A549 (cell line): ENCODE data around the gene EMC8. TPM values are rescaled to one million over a fixed set of nuclear protein-coding genes. Genes with fewer than 3 reads are reported as not detected.

Experiments
- ATAC-seq, 2 experiments: fragments of 200-7000 bp in 1 of 2; fragments of >200 bp in 1 of 2; cut with Nextera tagmentation in 1 of 2; cut with Tn5 transposase in 1 of 2; 3 replicates each; pipeline versions ENCODE4 v1.8.0 to v1.9.1; 2018 to 2020; ENCODE audit warnings: mild to moderate bottlenecking in 1 of 2, moderate library complexity in 1 of 2
- CTCF ChIA-PET: fragments of 300-600 bp; sonication (Branson Sonifier 250); formaldehyde crosslinking; extraction: SDS; loops from one replicate; lab custom pipeline; 2021; ENCODE audit warnings: antibody characterized with exemption, inconsistent platforms; lab: Yijun Ruan, JAX
- POLR2A ChIA-PET: fragments of 350-600 bp; formaldehyde crosslinking; extraction: SDS; loops from one replicate; lab custom pipeline; 2021; ENCODE audit warnings: antibody characterized with exemption, inconsistent platforms; lab: Yijun Ruan, JAX
- DNase-seq, 2 experiments: peaks; one replicate each; pipeline versions ENCODE4 v3.0.0 to v3.0.0-alpha.2; 2011 to 2016; ENCODE audit warnings: low read depth in 1 of 2, low spot score in 1 of 2
- FAIRE-seq: peaks from 2 replicates; lab custom pipeline; 2011; peaks lifted over from hg19 to GRCh38; lab: Jason Lieb, UNC
- H3K27ac ChIP-seq, 2 experiments: fragments of >200 bp; sonication (Bioruptor Twin); formaldehyde crosslinking; 3 replicates each; pipeline ENCODE4 v1.5.1; 2016 to 2017
- H3K4me1 ChIP-seq: fragments of >200 bp; sonication (Bioruptor Twin); formaldehyde crosslinking; 3 replicates; pipeline ENCODE4 v1.6.1; 2016
- H3K4me2 ChIP-seq: fragments of >200 bp; sonication (Bioruptor Twin); formaldehyde crosslinking; 3 replicates; pipeline ENCODE4 v1.6.1; 2016
- H3K4me3 ChIP-seq: fragments of >200 bp; sonication (Bioruptor Twin); formaldehyde crosslinking; 3 replicates; pipeline ENCODE4 v1.5.1; 2016
- H3K9me3 ChIP-seq: fragments of >200 bp; sonication (Bioruptor Twin); formaldehyde crosslinking; 3 replicates; pipeline ENCODE4 v1.6.1; 2016
- BCL3 ChIP-seq: fragments of >200 bp; sonication (Bioruptor Twin); formaldehyde crosslinking; IDR thresholded peaks from 3 replicates; pipeline ENCODE4 v1.6.1; 2016
- CBX8 ChIP-seq: fragments of 200-600 bp; sonication (generic); IDR thresholded peaks from 2 replicates; pipeline ENCODE4 v1.6.1; 2016
- CTCF ChIP-seq: fragments of >200 bp; sonication (Bioruptor Twin); formaldehyde crosslinking; IDR thresholded peaks from 3 replicates; pipeline ENCODE4 v1.5.1; 2016
- E2F6 ChIP-seq: IDR thresholded peaks from 2 replicates; pipeline ENCODE4 v1.6.1; 2012; ENCODE audit warnings: low read depth, borderline replicate concordance
- EHF ChIP-seq: fragments of 250-450 bp; sonication (Bioruptor Pico); IDR thresholded peaks from 2 replicates; pipeline ENCODE4 v1.5.0; 2020; ENCODE audit warnings: mild to moderate bottlenecking
- FOSB ChIP-seq: fragments of 250-450 bp; sonication (Bioruptor Pico); IDR thresholded peaks from 2 replicates; pipeline ENCODE4 v1.5.0; 2020; ENCODE audit warnings: mild to moderate bottlenecking, moderate library complexity
- HMGXB4 ChIP-seq: fragments of 250-450 bp; sonication (Bioruptor Pico); IDR thresholded peaks from 2 replicates; pipeline ENCODE4 v1.5.0; 2021; ENCODE audit warnings: mild to moderate bottlenecking, moderate library complexity, borderline replicate concordance
- HOXB13 ChIP-seq: fragments of 250-450 bp; sonication (Bioruptor Pico); IDR thresholded peaks from 2 replicates; pipeline ENCODE4 v1.5.0; 2020; ENCODE audit warnings: low read depth, mild to moderate bottlenecking, moderate library complexity
- HOXB5 ChIP-seq: fragments of 250-450 bp; sonication (Bioruptor Pico); IDR thresholded peaks from 2 replicates; pipeline ENCODE4 v1.5.0; 2020; ENCODE audit warnings: mild to moderate bottlenecking, moderate library complexity
- JUN ChIP-seq, 2 experiments: fragments of >200 bp; sonication (Bioruptor Twin); formaldehyde crosslinking; IDR thresholded peaks; 2 replicates in 1 of 2; 3 replicates in 1 of 2; pipeline ENCODE4 v1.6.1; 2016 to 2017
- KDM5A ChIP-seq: fragments of 200-600 bp; sonication (generic); IDR thresholded peaks from 2 replicates; pipeline ENCODE4 v1.6.1; 2016; ENCODE audit warnings: antibody characterized with exemption, mild to moderate bottlenecking
- MAZ ChIP-seq: fragments of 150-350 bp; IDR thresholded peaks from 2 replicates; pipeline ENCODE4 v1.6.1; 2014; ENCODE audit warnings: antibody characterized with exemption, low read depth, low read length, borderline replicate concordance
- MYC ChIP-seq: IDR thresholded peaks from 2 replicates; pipeline ENCODE4 v1.6.1; 2012; ENCODE audit warnings: mild to moderate bottlenecking, inconsistent platforms, low read length, improper control_type of control experiment, borderline replicate concordance
- NFE2L2 ChIP-seq: fragments of 150-350 bp; conservative IDR thresholded peaks from 2 replicates; pipeline ENCODE4 v1.6.1; 2014; ENCODE audit warnings: low read length
- NPAS2 ChIP-seq: fragments of 250-450 bp; sonication (Bioruptor Pico); IDR thresholded peaks from 2 replicates; pipeline ENCODE4 v1.8.0; 2022; ENCODE audit warnings: mild to moderate bottlenecking, moderate library complexity, borderline replicate concordance
- POLR2A ChIP-seq: IDR thresholded peaks from 2 replicates; pipeline ENCODE4 v1.6.1; 2012; ENCODE audit warnings: mild to moderate bottlenecking, low read length
- RARB ChIP-seq: fragments of 250-450 bp; sonication (Bioruptor Pico); IDR thresholded peaks from 2 replicates; pipeline ENCODE4 v1.8.0; 2021; ENCODE audit warnings: mild to moderate bottlenecking, moderate library complexity
- RFX5 ChIP-seq: fragments of 450-650 bp; IDR thresholded peaks from 2 replicates; pipeline ENCODE4 v1.7.1; 2014; ENCODE audit warnings: antibody characterized with exemption, mild to moderate bottlenecking, moderate library complexity
- TFCP2L1 ChIP-seq: fragments of 250-450 bp; sonication (Bioruptor Pico); IDR thresholded peaks from 2 replicates; pipeline ENCODE4 v1.5.0; 2021; ENCODE audit warnings: mild to moderate bottlenecking
- TP53 ChIP-seq: fragments of 250-450 bp; sonication (Bioruptor Pico); IDR thresholded peaks from 2 replicates; pipeline ENCODE4 v1.5.0; 2021; ENCODE audit warnings: mild to moderate bottlenecking, moderate library complexity
- ZNF302 ChIP-seq: fragments of 250-450 bp; sonication (Bioruptor Pico); IDR thresholded peaks from 2 replicates; pipeline ENCODE4 v1.9.0; 2021; ENCODE audit warnings: inconsistent platforms, mild to moderate bottlenecking, moderate library complexity
- WGBS: methylation state at CpG from one replicate; pipeline ENCODE4 v1.1.6; 2017; ENCODE audit errors: missing lambda C conversion rate; 5-methylcytosine and 5-hydroxymethylcytosine counted together
- polyA plus RNA-seq, 4 experiments: library from polyadenylated mRNA; depleted of rRNA in 3 of 4; stranded (reverse); fragments of >200 nt; fragmentation: RNase III in 1 of 4; extraction: RNeasy Plus Mini Kit Qiagen cat#74134 plus additional on column Dnase treatment in 1 of 4; gene quantifications; 2 replicates in 3 of 4; 3 replicates in 1 of 4; pipeline ENCODE4 v1.2.3, GENCODE V29; 2011 to 2017
- TF ChIP-seq, protein P1 (sequence below): fragments of 450-650 bp; IDR thresholded peaks from 2 replicates; pipeline ENCODE4 v1.6.1; 2014; ENCODE audit warnings: antibody characterized with exemption
- TF ChIP-seq, protein P2 (sequence below): fragments of 150-350 bp; IDR thresholded peaks from 2 replicates; pipeline ENCODE4 v1.6.1; 2014; ENCODE audit warnings: low read depth, mild to moderate bottlenecking, low read length

EMC8 gene
- polyA plus RNA-seq, 2 of the 4 experiments (the other 2 are of a cell fraction) = 43.0 to 53.2 TPM

GRCh38 chr16:85829171-85829719 is 29.9 kb upstream of the EMC8 start:
- TF ChIP-seq HMGXB4 (CRISPR knock-in tag) = no peak
- TF ChIP-seq TFCP2L1 (CRISPR knock-in tag) = no peak
- TF ChIP-seq RFX5 = no peak
- no peak for TF ChIP-seq MYC
- TF ChIP-seq BCL3 = no peak
- no peak for TF ChIP-seq POLR2A
- no peak for TF ChIP-seq NPAS2 (CRISPR knock-in tag)
- TF ChIP-seq EHF (CRISPR knock-in tag) = no peak
- TF ChIP-seq, protein P1, sequence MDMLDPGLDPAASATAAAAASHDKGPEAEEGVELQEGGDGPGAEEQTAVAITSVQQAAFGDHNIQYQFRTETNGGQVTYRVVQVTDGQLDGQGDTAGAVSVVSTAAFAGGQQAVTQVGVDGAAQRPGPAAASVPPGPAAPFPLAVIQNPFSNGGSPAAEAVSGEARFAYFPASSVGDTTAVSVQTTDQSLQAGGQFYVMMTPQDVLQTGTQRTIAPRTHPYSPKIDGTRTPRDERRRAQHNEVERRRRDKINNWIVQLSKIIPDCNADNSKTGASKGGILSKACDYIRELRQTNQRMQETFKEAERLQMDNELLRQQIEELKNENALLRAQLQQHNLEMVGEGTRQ = no peak
- no peak for TF ChIP-seq RARB (CRISPR knock-in tag)
- 51% methylated on average over 11 of the region's 15 CpGs for WGBS
- FAIRE-seq = no peak
- H3K27ac ChIP-seq = no peak overlapping the region
- 0 out of 3 replicates have a peak, but pooled peaks cover 3% of the 10 kb centered on the region for H3K9me3 ChIP-seq
- H3K4me3 ChIP-seq = no peak overlapping the region
- POLR2A ChIA-PET = no interaction called here
- H3K4me2 ChIP-seq = no peak overlapping the region
- CTCF ChIA-PET = interaction anchor here (1.9 to 14.3 kb wide), 2 partner anchors 8 to 688 kb away, joined by 6 to 126 read pairs; no protein-coding TSS in a partner anchor
- DNase-seq = no peak
- no peak for ATAC-seq
- no peaks in the 10 kb centered on the region for H3K4me1 ChIP-seq

GRCh38 chr16:85828166-85828565 is 28.8 kb upstream of the EMC8 start:
- H3K4me2 ChIP-seq = no peak overlapping the region
- 45% methylated on average over 9 of the region's 9 CpGs for WGBS
- DNase-seq (no peak), ATAC-seq (no peak), FAIRE-seq (no peak)
- no peak for TF ChIP-seq NFE2L2
- H3K4me3 ChIP-seq = no peak overlapping the region
- H3K9me3 ChIP-seq = 0 out of 3 replicates have a peak, but pooled peaks cover 3% of the 10 kb centered on the region
- no peaks in the 10 kb centered on the region for H3K4me1 ChIP-seq
- no peak overlapping the region for H3K27ac ChIP-seq
- ChIA-PET POLR2A (no interaction called here), CTCF (interaction anchor here (0.9 kb wide), 1 partner anchor 9 kb away, joined by 4 read pairs; no protein-coding TSS in a partner anchor)

DNA sequence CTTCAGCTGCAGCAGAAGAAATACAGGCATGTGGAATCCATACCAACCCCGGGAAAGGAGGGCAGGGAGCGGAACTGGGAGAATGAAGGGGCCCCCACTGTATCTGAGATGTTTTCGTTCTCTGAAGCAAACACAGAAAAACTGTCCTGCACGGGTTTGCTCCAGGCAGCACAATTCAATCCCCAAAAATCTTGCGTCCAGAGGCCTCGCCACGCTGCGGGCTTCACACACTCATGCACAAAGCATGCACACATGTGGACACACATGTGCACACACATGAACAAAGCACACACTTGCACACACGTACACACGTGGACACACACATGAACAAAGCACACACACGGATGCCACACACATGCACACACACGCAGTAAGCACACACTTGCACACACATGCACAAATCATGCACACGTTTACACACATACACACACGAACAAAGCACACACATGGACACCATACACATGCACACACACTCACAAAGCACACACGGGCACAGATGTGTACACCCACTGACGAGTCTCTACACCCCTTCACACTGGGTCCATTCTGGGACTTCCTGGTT is 27.4 kb upstream of the EMC8 start:
- no peak overlapping the region for H3K4me3 ChIP-seq
- H3K4me1 ChIP-seq = no peaks in the 10 kb centered on the region
- CTCF ChIA-PET = interaction anchor here (1.2 to 1.6 kb wide), 2 partner anchors 189 to 197 kb away, joined by 3 read pairs; no protein-coding TSS in a partner anchor
- no peak overlapping the region for H3K27ac ChIP-seq
- WGBS = 53% methylated on average over 16 of the region's 16 CpGs
- no peaks in the 10 kb centered on the region for H3K9me3 ChIP-seq
- no peak for FAIRE-seq
- POLR2A ChIA-PET = no interaction called here
- no peak for DNase-seq
- H3K4me2 ChIP-seq = no peak overlapping the region
- TF ChIP-seq, protein P2, sequence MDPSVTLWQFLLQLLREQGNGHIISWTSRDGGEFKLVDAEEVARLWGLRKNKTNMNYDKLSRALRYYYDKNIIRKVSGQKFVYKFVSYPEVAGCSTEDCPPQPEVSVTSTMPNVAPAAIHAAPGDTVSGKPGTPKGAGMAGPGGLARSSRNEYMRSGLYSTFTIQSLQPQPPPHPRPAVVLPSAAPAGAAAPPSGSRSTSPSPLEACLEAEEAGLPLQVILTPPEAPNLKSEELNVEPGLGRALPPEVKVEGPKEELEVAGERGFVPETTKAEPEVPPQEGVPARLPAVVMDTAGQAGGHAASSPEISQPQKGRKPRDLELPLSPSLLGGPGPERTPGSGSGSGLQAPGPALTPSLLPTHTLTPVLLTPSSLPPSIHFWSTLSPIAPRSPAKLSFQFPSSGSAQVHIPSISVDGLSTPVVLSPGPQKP = no peak
- TF ChIP-seq FOSB (CRISPR knock-in tag) (no peak), E2F6 (no peak), HOXB5 (CRISPR knock-in tag) (no peak), ZNF302 (CRISPR knock-in tag) (no peak), MAZ (no peak), CBX8 (no peak), JUN (IDR thresholded peaks at IDR 0.05) (no peak), CTCF (no peak), KDM5A (no peak), RARB (CRISPR knock-in tag) (no peak), HOXB13 (no peak), TP53 (CRISPR knock-in tag) (no peak), BCL3 (no peak)
- ATAC-seq = no peak
